SK-N-MC (cell line): ENCODE results near the gene ZCCHC24.

Source experiments
- EZH2 ChIP-seq: fragments of 200-600 bp; sonication (generic); IDR thresholded peaks from one replicate; pipeline ENCODE4 v1.6.1; 2017; ENCODE audit warnings: antibody characterized with exemption
- FOXP2 ChIP-seq: optimal IDR thresholded peaks from 2 replicates; pipeline ENCODE3; 2011; ENCODE audit warnings: mild to moderate bottlenecking, moderate library complexity; ENCODE audit not compliant: insufficient read depth; ENCODE audit errors: extremely low read length, control extremely low read depth
- POLR2AphosphoS5 ChIP-seq: IDR thresholded peaks from 2 replicates; pipeline ENCODE4 v1.6.1; 2012; ENCODE audit warnings: mild to moderate bottlenecking, low read depth, low read length, borderline replicate concordance

GRCh38 chr10:79372871-79373270, 72.6 kb downstream of the ZCCHC24 start:
- no peak for TF ChIP-seq POLR2AphosphoS5
- no peak for TF ChIP-seq EZH2
- no peak for TF ChIP-seq FOXP2
